ENCODE data around the gene SEMA4A. TPM values are rescaled to one million over a fixed set of nuclear protein-coding genes. Genes with fewer than 3 reads are reported as not detected.
"Not testable (repeated sequence)": the region's sequence is repeated elsewhere in the genome, so short reads cannot be mapped to it uniquely, and the experiment has no call there.

SEMA4A gene
- total RNA-seq, 5 donors from 2014 or later (not counting 1 experiment from before 2014, with no cell fraction given): 1.5 to 12.0 (median 2.2) TPM

GRCh38 chr1:156114101-156114918 is 39.1 kb upstream of the SEMA4A start, which contains the start of gene LMNA:
TSS of gene LMNA (plus strand) at chr1:156114711. CDS start at chr1:156114919, 208 bp downstream.
- no peaks in the 10 kb centered on the region for H3K36me3 ChIP-seq (ENCODE audit: control insufficient read depth in 2 of 2, extremely low read depth in 1 of 2, insufficient read depth in 1 of 2, low read length in 1 of 2)
- peaks cover 10% of the 10 kb centered on the region for H3K36me3 Mint-ChIP-seq
- ChIA-PET CTCF (interaction anchor here (1.0 to 2.7 kb wide), 4 partner anchors 7 to 18 kb away, joined by 3 to 15 read pairs (median 6); no protein-coding TSS in a partner anchor), POLR2A (interaction anchor here (0.5 to 2.5 kb wide), 8 partner anchors 8 to 31 kb away, joined by 3 to 26 read pairs (median 4); no protein-coding TSS in a partner anchor)
- no peaks in the 10 kb centered on the region for H3K9me3 Mint-ChIP-seq
- H3K27me3 Mint-ChIP-seq: peaks cover 17 to 18% of the 10 kb centered on the region in 2 donors
- peaks cover 0 to 34% of the 10 kb centered on the region in 2 experiments for H3K4me1 ChIP-seq (ENCODE audit: control insufficient read depth in 1 of 2, extremely low read depth in 1 of 2, insufficient read depth in 2 of 2, low read length in 2 of 2)
- DNase-seq: peak in 34 of 35 experiments; percentile 20 to 85 (median 53)
- peak within 1 kb of the TSS; percentile 75 to 79 for H3K27ac Mint-ChIP-seq
- no peaks in the 10 kb centered on the region for H3K9me3 ChIP-seq
- peak within 1 kb of the TSS; percentile 85 to 93 (median 92) for H3K4me3 Mint-ChIP-seq
- peak; percentile 77 to 84 (median 82) for ATAC-seq (replicated peaks in 1 of 4)
- H3K4me1 Mint-ChIP-seq: peaks cover 23 to 41% (median 33%) of the 10 kb centered on the region in 3 donors
- peak within 1 kb of the TSS; percentile 78 to 86 for H3K4me3 ChIP-seq (ENCODE audit: control insufficient read depth in 1 of 2, extremely low read depth in 1 of 2, low read length in 1 of 2)
- H3K27ac ChIP-seq (ENCODE audit: low read length): peak within 1 kb of the TSS; percentile 68
- peaks cover 6 to 37% of the 10 kb centered on the region in 2 experiments for H3K27me3 ChIP-seq (replicated peaks in 1 of 2; ENCODE audit: control insufficient read depth in 2 of 2, extremely low read depth in 1 of 2, insufficient read depth in 2 of 2, low read length in 1 of 2)
- whole genome bisulfite sequencing (ENCODE audit: insufficient coverage): 2% methylated on average over 34 of the region's 37 CpGs

- Mint-ChIP-seq H3K27me3 (peaks cover 17 to 18% of the 10 kb centered on the region in 2 donors), H3K36me3 (peaks cover 13% of the 10 kb centered on the region)
- 2% methylated on average over 47 of the region's 49 CpGs for WGBS (ENCODE audit: insufficient coverage)
These were observed 38.4 kb upstream of the SEMA4A start for GRCh38 chr1:156114919-156115513.

GRCh38 chr1:156115514-156116374 is 37.6 kb upstream of the SEMA4A start:
- ChIA-PET POLR2A (interaction anchor here (0.5 to 2.5 kb wide), 10 partner anchors 7 to 158 kb away, joined by 3 to 26 read pairs (median 4); no protein-coding TSS in a partner anchor), CTCF (interaction anchor here (0.5 to 2.7 kb wide), 3 partner anchors 9 to 611 kb away, joined by 3 to 15 read pairs (median 3); no protein-coding TSS in a partner anchor)
- Mint-ChIP-seq H3K4me1 (peaks cover 23 to 52% (median 41%) of the 10 kb centered on the region in 3 donors), H3K9me3 (no peaks in the 10 kb centered on the region), H3K27me3 (peaks cover 17 to 18% of the 10 kb centered on the region in 2 donors), H3K27ac (peak overlapping the region; percentile 74 to 79), H3K4me3 (peak overlapping the region; percentile 85 to 93 (median 92)), H3K36me3 (peaks cover 17% of the 10 kb centered on the region)
- Histone ChIP-seq H3K4me3 (ENCODE audit: control insufficient read depth in 1 of 2, extremely low read depth in 1 of 2, low read length in 1 of 2) (peak overlapping the region; percentile 78 to 86), H3K27ac (ENCODE audit: low read length) (peak overlapping the region; percentile 68), H3K36me3 (ENCODE audit: control insufficient read depth in 2 of 2, extremely low read depth in 1 of 2, insufficient read depth in 1 of 2, low read length in 1 of 2) (no peaks in the 10 kb centered on the region), H3K9me3 (no peaks in the 10 kb centered on the region), H3K27me3 (replicated peaks in 1 of 2; ENCODE audit: control insufficient read depth in 2 of 2, extremely low read depth in 1 of 2, insufficient read depth in 2 of 2, low read length in 1 of 2) (peaks cover 6 to 37% of the 10 kb centered on the region in 2 experiments), H3K4me1 (ENCODE audit: control insufficient read depth in 1 of 2, extremely low read depth in 1 of 2, insufficient read depth in 2 of 2, low read length in 2 of 2) (peaks cover 0 to 47% of the 10 kb centered on the region in 2 experiments)
- no peak for DNase-seq
- 32% methylated on average over 11 of the region's 19 CpGs for WGBS (ENCODE audit: insufficient coverage)
- no peak for ATAC-seq (replicated peaks in 1 of 4)

More at GRCh38 chr1:156114919-156115513, 38.4 kb upstream of the SEMA4A start:
- Mint-ChIP-seq H3K27ac (peak overlapping the region; percentile 74 to 79), H3K4me3 (peak overlapping the region; percentile 85 to 93 (median 92)), H3K4me1 (peaks cover 23 to 45% (median 35%) of the 10 kb centered on the region in 3 donors), H3K9me3 (no peaks in the 10 kb centered on the region)
- peaks cover 0 to 41% of the 10 kb centered on the region in 2 experiments for H3K4me1 ChIP-seq (ENCODE audit: control insufficient read depth in 1 of 2, extremely low read depth in 1 of 2, insufficient read depth in 2 of 2, low read length in 2 of 2)
- H3K36me3 ChIP-seq (ENCODE audit: control insufficient read depth in 2 of 2, extremely low read depth in 1 of 2, insufficient read depth in 1 of 2, low read length in 1 of 2): no peaks in the 10 kb centered on the region
- CTCF ChIA-PET: interaction anchor here (0.5 to 2.7 kb wide), 5 partner anchors 8 to 612 kb away, joined by 3 to 15 read pairs (median 3); no protein-coding TSS in a partner anchor
- H3K4me3 ChIP-seq (ENCODE audit: control insufficient read depth in 1 of 2, extremely low read depth in 1 of 2, low read length in 1 of 2): peak overlapping the region; percentile 78 to 86
- H3K9me3 ChIP-seq: no peaks in the 10 kb centered on the region
- H3K27ac ChIP-seq (ENCODE audit: low read length): peak overlapping the region; percentile 68
- ATAC-seq (replicated peaks in 1 of 4): peak; percentile 11 to 30 (median 26)
- DNase-seq: peak in 1 of 35 experiments; percentile 55
- H3K27me3 ChIP-seq (replicated peaks in 1 of 2; ENCODE audit: control insufficient read depth in 2 of 2, extremely low read depth in 1 of 2, insufficient read depth in 2 of 2, low read length in 1 of 2): peaks cover 6 to 37% of the 10 kb centered on the region in 2 experiments
- POLR2A ChIA-PET: interaction anchor here (0.5 to 2.5 kb wide), 8 partner anchors 8 to 27 kb away, joined by 3 to 26 read pairs (median 4); no protein-coding TSS in a partner anchor

- H3K27ac ChIP-seq (ENCODE audit: low read length); H3K36me3 ChIP-seq (ENCODE audit: control insufficient read depth in 2 of 2, extremely low read depth in 1 of 2, insufficient read depth in 1 of 2, low read length in 1 of 2); H3K9me3 ChIP-seq; H3K4me3 ChIP-seq (ENCODE audit: control insufficient read depth in 1 of 2, extremely low read depth in 1 of 2, low read length in 1 of 2); DNase-seq; ATAC-seq (replicated peaks in 1 of 4); H3K9me3 Mint-ChIP-seq: not testable (repeated sequence)
- POLR2A ChIA-PET: interaction anchor here (0.5 to 1.9 kb wide), 4 partner anchors 9 to 1679 kb away, joined by 3 to 10 read pairs (median 4); no protein-coding TSS in a partner anchor
- peak overlapping the region in 1 of 2 donors; percentile 33 for H3K27ac Mint-ChIP-seq
- CTCF ChIA-PET: interaction anchor here in 1 of 2 donors (1.1 to 2.7 kb wide), 2 partner anchors 11 to 18 kb away, joined by 5 to 15 read pairs; no protein-coding TSS in a partner anchor
- Histone ChIP-seq H3K27me3 (replicated peaks in 1 of 2; ENCODE audit: control insufficient read depth in 2 of 2, extremely low read depth in 1 of 2, insufficient read depth in 2 of 2, low read length in 1 of 2) (peaks cover 6 to 37% of the 10 kb centered on the region in 2 experiments), H3K4me1 (ENCODE audit: control insufficient read depth in 1 of 2, extremely low read depth in 1 of 2, insufficient read depth in 2 of 2, low read length in 2 of 2) (peaks cover 0 to 47% of the 10 kb centered on the region in 2 experiments)
- WGBS (ENCODE audit: insufficient coverage): no CpG with 5 or more reads among the region's 5 CpGs
- peaks cover 17% of the 10 kb centered on the region for H3K36me3 Mint-ChIP-seq
- peak overlapping the region; percentile 85 to 93 (median 92) for H3K4me3 Mint-ChIP-seq
- H3K4me1 Mint-ChIP-seq: peaks cover 23 to 54% (median 41%) of the 10 kb centered on the region in 3 donors
- peaks cover 17 to 18% of the 10 kb centered on the region in 2 donors for H3K27me3 Mint-ChIP-seq
These were observed 36.7 kb upstream of the SEMA4A start for GRCh38 chr1:156116731-156117130.

GRCh38 chr1:156117414-156118176 is 35.8 kb upstream of the SEMA4A start:
- peak overlapping the region; percentile 29 to 62 (median 43) for H3K4me3 Mint-ChIP-seq

More at GRCh38 chr1:156117414-156118176, 35.8 kb upstream of the SEMA4A start:
- 83% methylated on average over 7 of the region's 13 CpGs for WGBS (ENCODE audit: insufficient coverage)
- H3K27ac Mint-ChIP-seq: no peak overlapping the region
- no peak overlapping the region for H3K27ac ChIP-seq (ENCODE audit: low read length)
- H3K36me3 ChIP-seq (ENCODE audit: control insufficient read depth in 2 of 2, extremely low read depth in 1 of 2, insufficient read depth in 1 of 2, low read length in 1 of 2): no peaks in the 10 kb centered on the region
- H3K4me1 Mint-ChIP-seq: peaks cover 28 to 58% (median 44%) of the 10 kb centered on the region in 3 donors
- DNase-seq (no peak), ATAC-seq (replicated peaks in 1 of 4) (no peak)
- peaks cover 17% of the 10 kb centered on the region for H3K36me3 Mint-ChIP-seq
- POLR2A ChIA-PET: interaction anchor here in 1 of 2 donors (0.5 to 1.9 kb wide), 5 partner anchors 8 to 650 kb away, joined by 3 to 10 read pairs (median 6); partner anchors contain the start of gene PRCC
- peaks cover 0 to 47% of the 10 kb centered on the region in 2 experiments for H3K4me1 ChIP-seq (ENCODE audit: control insufficient read depth in 1 of 2, extremely low read depth in 1 of 2, insufficient read depth in 2 of 2, low read length in 2 of 2)
- CTCF ChIA-PET: interaction anchor here in 1 of 2 donors (0.6 to 1.1 kb wide), 2 partner anchors 15 to 19 kb away, joined by 3 to 5 read pairs; no protein-coding TSS in a partner anchor
- H3K9me3 Mint-ChIP-seq: no peaks in the 10 kb centered on the region
- no peaks in the 10 kb centered on the region for H3K9me3 ChIP-seq
- H3K27me3 ChIP-seq (replicated peaks in 1 of 2; ENCODE audit: control insufficient read depth in 2 of 2, extremely low read depth in 1 of 2, insufficient read depth in 2 of 2, low read length in 1 of 2): peaks cover 6 to 37% of the 10 kb centered on the region in 2 experiments
- H3K4me3 ChIP-seq (ENCODE audit: control insufficient read depth in 1 of 2, extremely low read depth in 1 of 2, low read length in 1 of 2): peak overlapping the region in 1 of 2 donors; percentile 7
- H3K27me3 Mint-ChIP-seq: peaks cover 18 to 20% of the 10 kb centered on the region in 2 donors

All from T-cell (primary cell).